VCaP (cell line): ENCODE data around the gene DOK6.

ENCODE experiments used
- H3K27ac ChIP-seq: fragments of 450-650 bp; 2 replicates; pipeline ENCODE4 v1.5.1; 2017
- TF ChIP-seq, protein P1 (sequence below): fragments of 450-650 bp; conservative IDR thresholded peaks from 2 replicates; pipeline ENCODE4 v1.5.1; 2017; ENCODE audit warnings: mild to moderate bottlenecking, moderate library complexity

DOK6 gene

GRCh38 chr18:69885355-69885754, 484.7 kb downstream of the DOK6 start:
- no peak overlapping the region for H3K27ac ChIP-seq
- TF ChIP-seq, protein P1, sequence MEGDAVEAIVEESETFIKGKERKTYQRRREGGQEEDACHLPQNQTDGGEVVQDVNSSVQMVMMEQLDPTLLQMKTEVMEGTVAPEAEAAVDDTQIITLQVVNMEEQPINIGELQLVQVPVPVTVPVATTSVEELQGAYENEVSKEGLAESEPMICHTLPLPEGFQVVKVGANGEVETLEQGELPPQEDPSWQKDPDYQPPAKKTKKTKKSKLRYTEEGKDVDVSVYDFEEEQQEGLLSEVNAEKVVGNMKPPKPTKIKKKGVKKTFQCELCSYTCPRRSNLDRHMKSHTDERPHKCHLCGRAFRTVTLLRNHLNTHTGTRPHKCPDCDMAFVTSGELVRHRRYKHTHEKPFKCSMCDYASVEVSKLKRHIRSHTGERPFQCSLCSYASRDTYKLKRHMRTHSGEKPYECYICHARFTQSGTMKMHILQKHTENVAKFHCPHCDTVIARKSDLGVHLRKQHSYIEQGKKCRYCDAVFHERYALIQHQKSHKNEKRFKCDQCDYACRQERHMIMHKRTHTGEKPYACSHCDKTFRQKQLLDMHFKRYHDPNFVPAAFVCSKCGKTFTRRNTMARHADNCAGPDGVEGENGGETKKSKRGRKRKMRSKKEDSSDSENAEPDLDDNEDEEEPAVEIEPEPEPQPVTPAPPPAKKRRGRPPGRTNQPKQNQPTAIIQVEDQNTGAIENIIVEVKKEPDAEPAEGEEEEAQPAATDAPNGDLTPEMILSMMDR: no peak

DNA sequence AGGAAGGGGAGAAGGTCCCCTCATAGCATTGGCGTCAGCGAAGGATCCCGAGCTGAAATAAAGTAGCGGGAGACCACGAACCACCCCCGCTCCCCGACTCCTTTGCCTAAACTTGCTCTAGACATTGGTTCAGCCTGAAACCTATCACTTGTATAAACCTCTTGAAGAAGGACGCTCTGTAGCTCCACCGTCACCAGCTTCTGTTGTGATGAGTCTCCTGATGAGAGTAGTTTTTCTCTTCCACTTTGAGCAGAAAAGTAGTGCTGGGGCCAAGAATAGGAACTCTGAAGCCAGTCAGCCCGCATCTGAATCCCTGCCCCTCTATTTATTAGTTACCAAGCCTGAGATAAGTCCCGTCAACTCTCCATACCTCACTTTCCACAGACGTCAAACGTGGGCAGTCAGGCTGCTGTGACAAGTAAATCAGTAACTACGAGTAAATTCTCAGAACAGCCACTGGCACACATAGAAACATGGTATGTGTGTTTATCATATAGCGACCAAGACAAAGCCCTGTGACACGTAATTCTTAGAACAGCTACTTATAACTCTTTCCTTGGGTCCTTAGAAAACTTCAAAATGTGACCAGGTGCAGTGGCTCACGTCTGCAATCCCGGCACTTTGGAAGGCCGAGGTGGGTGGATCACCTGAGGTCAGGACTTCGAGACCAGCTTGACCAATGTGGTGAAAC, 485.3 kb downstream of the DOK6 start:
- TF ChIP-seq, protein P1: no peak
- no peak overlapping the region for H3K27ac ChIP-seq

DNA sequence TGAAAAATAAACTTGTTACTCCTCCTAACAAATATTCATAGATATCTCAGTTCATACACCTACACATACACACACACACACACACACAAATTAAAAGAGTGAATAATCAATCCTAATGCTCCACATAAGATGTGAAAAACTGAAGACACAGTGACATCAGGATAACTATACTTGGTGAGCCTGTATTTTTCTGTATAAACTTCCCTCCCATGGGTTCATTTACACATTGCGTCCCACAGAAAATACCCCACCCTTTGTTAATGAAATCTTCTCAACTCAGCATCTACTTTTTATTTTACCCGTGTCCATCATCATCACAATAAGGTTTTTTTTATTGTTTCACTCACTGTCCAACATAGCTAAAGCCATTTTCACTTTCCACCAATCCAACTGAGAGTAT, 486.6 kb downstream of the DOK6 start:
- TF ChIP-seq, protein P1: no peak

GRCh38 chr18:69889009-69889408, 488.3 kb downstream of the DOK6 start:
- TF ChIP-seq, protein P1: no peak

More for the DNA sequence above, 486.6 kb downstream of the DOK6 start:
- no peak overlapping the region for H3K27ac ChIP-seq

GRCh38 chr18:69890558-69890957, 489.9 kb downstream of the DOK6 start:
- TF ChIP-seq, protein P1: no peak
- H3K27ac ChIP-seq: no peak overlapping the region

More at GRCh38 chr18:69889009-69889408, 488.3 kb downstream of the DOK6 start:
- no peak overlapping the region for H3K27ac ChIP-seq

- TF ChIP-seq, protein P1: no peak
- no peak overlapping the region for H3K27ac ChIP-seq
Measured at GRCh38 chr18:69894467-69894866, 493.8 kb downstream of the DOK6 start.

- H3K27ac ChIP-seq: no peak overlapping the region
- TF ChIP-seq, protein P1: no peak
Measured at GRCh38 chr18:69895066-69896047, 494.7 kb downstream of the DOK6 start.
